ENCODE results near the gene FXYD3. TPM values are rescaled to one million over a fixed set of nuclear protein-coding genes. Genes with fewer than 3 reads are reported as not detected.

Gene FXYD3
- polyA plus RNA-seq, 1 donor from 2014 or later, result not detected

DNA sequence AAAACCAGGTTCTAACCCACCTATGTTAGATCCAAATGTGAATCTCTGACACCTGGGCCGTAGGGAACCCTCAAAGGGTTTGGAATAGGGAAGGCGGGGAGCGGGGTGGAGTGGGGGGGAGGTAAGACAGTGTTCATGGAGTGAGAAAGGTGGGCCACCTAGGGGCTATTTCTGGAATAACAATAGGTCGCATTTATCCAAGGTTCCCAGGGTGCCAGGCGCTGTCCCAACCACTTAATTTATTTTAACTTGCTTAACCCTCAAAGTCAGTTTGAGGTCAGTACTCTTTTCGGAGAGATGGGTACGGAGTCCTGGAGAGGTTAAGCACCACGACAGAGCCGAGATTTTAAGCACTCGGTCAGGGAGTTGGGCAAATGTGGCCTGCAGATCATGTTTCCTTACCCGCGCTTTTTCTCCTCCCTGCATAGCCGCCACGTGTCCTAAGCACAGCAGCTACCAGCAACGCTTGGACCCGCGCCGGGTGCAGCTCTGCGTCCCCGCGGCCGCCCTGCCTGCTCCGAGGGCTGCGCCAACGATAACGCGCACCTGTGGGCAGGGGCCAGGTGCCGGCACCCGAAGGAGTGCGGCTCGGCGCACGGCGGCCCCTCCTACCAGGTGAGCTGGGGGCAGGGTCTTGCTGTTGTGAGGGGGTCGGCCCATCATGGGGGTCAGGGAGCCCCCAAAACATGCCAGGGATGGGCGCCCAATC is 25.0 kb upstream of the FXYD3 start:
- no peak overlapping the region for H3K9ac ChIP-seq (ENCODE audit: low read length)
- H3K9me3 ChIP-seq (ENCODE audit: low read length), result no peaks in the 10 kb centered on the region
- no peak overlapping the region for H3K4me3 ChIP-seq (ENCODE audit: low read length)
- H3K4me2 ChIP-seq (ENCODE audit: low read length), result no peak overlapping the region
- TF ChIP-seq, protein P1, sequence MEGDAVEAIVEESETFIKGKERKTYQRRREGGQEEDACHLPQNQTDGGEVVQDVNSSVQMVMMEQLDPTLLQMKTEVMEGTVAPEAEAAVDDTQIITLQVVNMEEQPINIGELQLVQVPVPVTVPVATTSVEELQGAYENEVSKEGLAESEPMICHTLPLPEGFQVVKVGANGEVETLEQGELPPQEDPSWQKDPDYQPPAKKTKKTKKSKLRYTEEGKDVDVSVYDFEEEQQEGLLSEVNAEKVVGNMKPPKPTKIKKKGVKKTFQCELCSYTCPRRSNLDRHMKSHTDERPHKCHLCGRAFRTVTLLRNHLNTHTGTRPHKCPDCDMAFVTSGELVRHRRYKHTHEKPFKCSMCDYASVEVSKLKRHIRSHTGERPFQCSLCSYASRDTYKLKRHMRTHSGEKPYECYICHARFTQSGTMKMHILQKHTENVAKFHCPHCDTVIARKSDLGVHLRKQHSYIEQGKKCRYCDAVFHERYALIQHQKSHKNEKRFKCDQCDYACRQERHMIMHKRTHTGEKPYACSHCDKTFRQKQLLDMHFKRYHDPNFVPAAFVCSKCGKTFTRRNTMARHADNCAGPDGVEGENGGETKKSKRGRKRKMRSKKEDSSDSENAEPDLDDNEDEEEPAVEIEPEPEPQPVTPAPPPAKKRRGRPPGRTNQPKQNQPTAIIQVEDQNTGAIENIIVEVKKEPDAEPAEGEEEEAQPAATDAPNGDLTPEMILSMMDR (IDR thresholded peaks at IDR 0.05; ENCODE audit: poor library complexity, severe bottlenecking), result peak; percentile 48
- TF ChIP-seq SMC3 (conservative IDR thresholded peaks at IDR 0.05; ENCODE audit: poor library complexity) (no peak), MXI1 (conservative IDR thresholded peaks at IDR 0.05; ENCODE audit: poor library complexity, severe bottlenecking) (no peak), TAF1 (IDR thresholded peaks at IDR 0.05; ENCODE audit: low read depth) (no peak), RAD21 (conservative IDR thresholded peaks at IDR 0.05) (no peak)
- H3K27me3 ChIP-seq (ENCODE audit: insufficient read depth, low read depth, low read length), result no peaks in the 10 kb centered on the region
- H4K20me1 ChIP-seq (ENCODE audit: insufficient read depth), result no peaks in the 10 kb centered on the region
- no peaks in the 10 kb centered on the region for H3K36me3 ChIP-seq (ENCODE audit: insufficient read depth, low read length)
- no peaks in the 10 kb centered on the region for H3F3A ChIP-seq (ENCODE audit: insufficient read depth, low read length, poor library complexity, severe bottlenecking)
- H3K79me2 ChIP-seq (replicated peaks; ENCODE audit: insufficient read depth, low read length), result no peaks in the 10 kb centered on the region
- no peaks in the 10 kb centered on the region for H3K9me2 ChIP-seq (ENCODE audit: insufficient read depth, low read length)
- no peak overlapping the region for H3K27ac ChIP-seq (ENCODE audit: low read length)
- no peak overlapping the region for H2AFZ ChIP-seq (ENCODE audit: low read depth, low read length)

- H3K36me3 ChIP-seq (ENCODE audit: insufficient read depth, low read length), result no peaks in the 10 kb centered on the region
- no peak overlapping the region for H3K4me3 ChIP-seq (ENCODE audit: low read length)
- H3K9me2 ChIP-seq (ENCODE audit: insufficient read depth, low read length), result no peaks in the 10 kb centered on the region
- H3K4me2 ChIP-seq (ENCODE audit: low read length), result no peak overlapping the region
- H3K9ac ChIP-seq (ENCODE audit: low read length), result no peak overlapping the region
- no peaks in the 10 kb centered on the region for H4K20me1 ChIP-seq (ENCODE audit: insufficient read depth)
- TF ChIP-seq TAF1 (IDR thresholded peaks at IDR 0.05; ENCODE audit: low read depth) (no peak), EP300 (conservative IDR thresholded peaks at IDR 0.05; ENCODE audit: poor library complexity, severe bottlenecking) (no peak), RAD21 (conservative IDR thresholded peaks at IDR 0.05) (no peak), EZH2 (IDR thresholded peaks at IDR 0.05; ENCODE audit: borderline replicate concordance, insufficient read depth, low read length, poor library complexity, severe bottlenecking) (no peak), POLR2AphosphoS5 (IDR thresholded peaks at IDR 0.05) (no peak), REST (IDR thresholded peaks at IDR 0.05; ENCODE audit: borderline replicate concordance) (no peak), SMC3 (conservative IDR thresholded peaks at IDR 0.05; ENCODE audit: poor library complexity) (no peak), MXI1 (conservative IDR thresholded peaks at IDR 0.05; ENCODE audit: poor library complexity, severe bottlenecking) (no peak)
- TF ChIP-seq, protein P1 (IDR thresholded peaks at IDR 0.05; ENCODE audit: poor library complexity, severe bottlenecking), result no peak
- H3F3A ChIP-seq (ENCODE audit: insufficient read depth, low read length, poor library complexity, severe bottlenecking), result no peaks in the 10 kb centered on the region
- no peak overlapping the region for H3K27ac ChIP-seq (ENCODE audit: low read length)
- H2AFZ ChIP-seq (ENCODE audit: low read depth, low read length), result no peak overlapping the region
- no peaks in the 10 kb centered on the region for H3K27me3 ChIP-seq (ENCODE audit: insufficient read depth, low read depth, low read length)
- no peaks in the 10 kb centered on the region for H3K9me3 ChIP-seq (ENCODE audit: low read length)
- no peaks in the 10 kb centered on the region for H3K79me2 ChIP-seq (replicated peaks; ENCODE audit: insufficient read depth, low read length)
Measured at GRCh38 chr19:35093430-35093829, 22.2 kb upstream of the FXYD3 start.
